Islet of Langerhans (tissue), 1 donor: ENCODE data around the gene PAK3.

Experiments
- FAIRE-seq: peaks from one replicate; lab custom pipeline; 2011; peaks lifted over from hg19 to GRCh38; lab: Jason Lieb, UNC

Gene PAK3

GRCh38 chrX:111095974-111096895 is at the start of gene PAK3:
Gene PAK3 (plus strand): TSS chrX:111096191. CDS start chrX:111123104, 26,913 bp downstream.
- peak; percentile 98 for FAIRE-seq

DNA sequence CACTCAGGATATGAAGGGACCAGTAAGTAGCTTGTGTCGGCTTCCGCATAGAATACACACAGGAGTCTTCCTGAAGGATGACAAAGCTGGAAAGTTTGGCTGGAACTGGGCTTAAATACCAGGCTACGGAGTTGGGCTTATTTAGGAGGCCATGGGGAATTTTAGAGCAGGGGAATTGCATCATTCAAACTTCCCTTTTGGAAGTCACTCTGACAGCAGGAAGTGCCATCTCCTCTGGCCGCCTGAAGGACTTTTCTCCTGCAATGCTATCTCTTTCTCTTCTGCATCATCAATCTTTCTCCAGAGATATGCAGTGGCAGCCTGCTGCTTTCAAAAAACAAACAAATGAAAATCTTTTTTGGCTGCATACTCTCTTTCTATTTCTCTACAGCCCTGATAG is 48.4 kb upstream of the PAK3 start:
- no peak for FAIRE-seq

- no peak for FAIRE-seq
Measured at GRCh38 chrX:111052478-111052877, 43.5 kb upstream of the PAK3 start.

- peak; percentile 97 for FAIRE-seq
Measured at GRCh38 chrX:111071542-111072277, 24.3 kb upstream of the PAK3 start.

- peak; percentile 97 for FAIRE-seq
Measured at GRCh38 chrX:111083081-111083480, 12.9 kb upstream of the PAK3 start.

- no peak for FAIRE-seq
Measured at GRCh38 chrX:111086591-111087006, 9.4 kb upstream of the PAK3 start.

DNA sequence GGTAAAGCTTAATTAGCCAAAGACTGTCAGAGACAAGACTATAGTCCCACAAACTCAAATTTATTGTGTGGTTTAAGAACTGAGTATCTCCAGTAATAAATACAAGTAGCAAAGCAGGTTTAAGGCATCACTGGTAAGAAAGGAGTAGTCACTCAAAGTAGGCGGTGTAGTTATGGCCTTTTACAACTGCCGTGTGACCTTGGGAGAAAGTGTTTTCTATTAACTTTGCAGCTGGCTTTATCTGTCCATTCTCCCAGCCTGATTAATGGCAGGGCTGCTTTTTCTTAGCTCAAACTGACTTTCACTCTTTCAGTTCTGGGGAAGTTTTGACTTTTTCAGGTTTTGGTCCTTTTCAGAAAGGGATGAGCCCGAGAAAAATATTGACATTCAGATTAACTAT is 7.4 kb upstream of the PAK3 start:
- FAIRE-seq, result no peak

- peak; percentile 98 for FAIRE-seq
Measured at GRCh38 chrX:111090458-111090857, 5.5 kb upstream of the PAK3 start.

GRCh38 chrX:111098874-111099273 is 2.9 kb downstream of the PAK3 start:
- FAIRE-seq, result no peak

- FAIRE-seq, result no peak
Measured at GRCh38 chrX:111100191-111100590, 4.2 kb downstream of the PAK3 start.

DNA sequence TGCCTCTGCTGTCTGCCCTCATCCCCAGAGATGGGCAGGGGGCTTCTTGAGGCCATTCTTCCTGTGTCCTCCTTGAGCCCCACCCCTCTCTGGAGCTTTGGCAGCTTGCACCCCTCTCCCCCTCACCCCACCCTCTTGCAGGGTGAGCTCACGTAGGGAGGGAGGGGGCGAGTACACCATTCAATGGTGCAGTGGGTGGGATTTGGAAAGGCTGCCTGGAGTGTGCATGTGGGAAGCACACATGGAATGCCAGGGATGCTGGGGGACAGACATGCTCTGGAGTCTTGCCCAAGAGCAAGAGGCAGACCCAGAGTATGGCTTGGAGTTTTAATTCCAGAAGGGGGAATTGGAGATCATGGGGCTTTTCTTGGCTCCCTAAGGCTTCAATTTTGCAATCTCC is 5.6 kb downstream of the PAK3 start:
- FAIRE-seq, result no peak

DNA sequence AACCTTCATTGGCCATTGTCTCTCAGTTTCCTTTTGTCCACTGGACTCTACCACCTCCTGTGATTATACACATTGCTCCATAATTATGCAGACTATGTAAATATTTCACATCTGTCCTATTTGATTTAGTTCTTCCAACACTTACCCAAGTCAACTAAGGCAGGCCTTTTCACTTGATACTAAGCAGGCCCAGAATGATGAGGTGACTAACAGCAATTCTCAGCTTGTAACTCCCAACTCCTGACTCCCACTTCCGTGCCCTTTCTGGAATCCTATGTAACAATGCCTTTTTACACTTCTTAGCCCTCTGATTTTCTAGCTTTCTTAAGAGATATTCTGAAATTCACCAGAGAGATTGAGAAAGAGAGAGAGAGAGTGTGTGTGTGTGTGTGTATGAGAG is 6.6 kb downstream of the PAK3 start:
- no peak for FAIRE-seq

GRCh38 chrX:111103246-111103645 is 7.3 kb downstream of the PAK3 start:
- no peak for FAIRE-seq

DNA sequence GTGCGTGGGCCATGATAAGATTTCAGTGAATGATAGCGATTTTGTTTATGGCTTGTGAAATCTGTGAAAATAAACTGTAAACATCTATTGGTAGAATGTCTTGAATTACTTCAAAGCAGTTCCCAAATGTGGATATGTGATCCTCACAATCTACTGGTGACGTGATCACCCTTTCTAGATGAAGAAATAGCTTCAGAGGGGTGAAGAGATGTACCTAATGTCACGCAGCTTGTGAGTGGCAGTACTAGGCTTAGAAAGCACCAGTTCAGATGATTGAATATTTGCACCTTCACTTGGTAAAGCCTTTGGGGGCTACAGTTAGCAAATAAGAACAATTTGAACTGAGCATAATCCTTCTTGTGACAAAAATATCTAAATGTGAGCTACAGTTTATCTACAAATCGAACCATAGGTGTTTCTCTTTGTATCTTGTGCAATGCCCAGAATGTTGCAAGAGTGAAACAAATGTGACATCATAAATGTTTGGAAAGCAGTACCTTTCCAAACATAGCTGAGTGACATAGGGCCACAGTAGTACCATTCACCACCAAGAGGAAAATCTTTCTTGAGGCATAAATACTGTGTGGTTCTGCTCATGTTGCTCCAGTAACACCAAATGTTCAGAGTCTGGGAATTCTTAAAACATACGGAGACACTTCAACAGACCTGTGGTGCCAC is 14.2 kb downstream of the PAK3 start:
- no peak for FAIRE-seq

GRCh38 chrX:111114806-111115205 is 18.8 kb downstream of the PAK3 start:
- FAIRE-seq, result no peak

DNA sequence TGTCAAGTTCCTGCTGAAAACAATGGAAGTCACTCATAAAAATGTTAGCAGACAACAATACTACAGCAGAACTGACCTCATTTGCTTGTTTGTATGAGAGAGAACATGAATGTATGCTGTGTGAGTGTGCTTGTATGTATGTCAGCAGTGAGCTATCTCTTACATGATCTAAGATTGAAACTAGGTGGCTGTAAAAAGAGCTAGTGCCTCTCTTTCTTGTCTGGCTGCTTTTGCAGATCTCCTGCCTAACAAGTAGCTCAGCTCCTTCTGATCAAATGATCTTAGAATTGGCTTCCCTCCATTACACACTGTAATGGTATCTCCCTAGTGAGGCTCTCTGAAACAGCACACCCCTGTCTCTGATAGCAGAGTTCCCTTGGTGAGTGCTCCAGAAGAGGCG is 20.7 kb downstream of the PAK3 start:
- FAIRE-seq, result peak; percentile 9

GRCh38 chrX:111119341-111119740 is 23.4 kb downstream of the PAK3 start:
- no peak for FAIRE-seq

DNA sequence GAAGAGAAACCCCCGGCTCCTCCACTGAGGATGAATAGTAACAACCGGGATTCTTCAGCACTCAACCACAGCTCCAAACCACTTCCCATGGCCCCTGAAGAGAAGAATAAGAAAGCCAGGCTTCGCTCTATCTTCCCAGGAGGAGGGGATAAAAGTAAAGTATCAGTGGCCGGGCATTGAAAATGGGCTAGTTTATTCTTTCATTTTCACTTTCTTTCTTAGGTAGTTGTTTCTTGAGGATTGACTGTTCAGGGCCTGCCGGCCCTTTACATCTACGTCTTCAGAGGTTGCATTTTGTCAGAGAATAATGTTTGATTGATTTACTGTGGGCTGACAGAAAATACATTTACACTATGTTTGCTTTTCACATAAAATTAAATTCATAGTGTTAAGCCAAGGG is 27.1 kb downstream of the PAK3 start:
- FAIRE-seq, result no peak

DNA sequence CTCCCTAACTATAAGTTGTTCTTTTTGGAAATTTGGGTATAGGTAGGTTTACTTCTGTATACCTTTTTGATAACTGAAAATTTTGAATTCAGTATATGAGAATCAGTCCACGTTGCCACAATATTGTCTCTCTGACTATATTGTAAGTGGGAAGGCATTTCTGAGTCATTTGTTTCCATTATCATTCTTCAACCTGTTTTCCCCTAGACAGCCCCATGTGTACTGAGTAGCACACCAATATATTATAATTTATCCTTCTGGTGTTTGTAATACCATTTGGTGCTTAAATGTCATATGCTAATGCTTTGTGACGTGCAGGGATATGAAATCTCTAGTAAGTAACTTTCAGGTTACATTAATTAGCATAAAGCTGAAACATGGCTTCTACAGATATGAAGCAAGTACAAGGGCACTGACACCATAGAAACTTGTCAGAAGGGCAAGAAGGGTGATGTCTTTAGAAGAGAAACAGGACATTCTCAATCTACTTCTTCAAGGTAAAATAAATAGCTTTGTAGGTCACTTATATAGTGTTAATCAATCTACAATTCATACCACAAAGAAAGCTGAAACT is 27.7 kb downstream of the PAK3 start:
- no peak for FAIRE-seq

- no peak for FAIRE-seq
Measured at GRCh38 chrX:111124418-111124817, 28.4 kb downstream of the PAK3 start.

DNA sequence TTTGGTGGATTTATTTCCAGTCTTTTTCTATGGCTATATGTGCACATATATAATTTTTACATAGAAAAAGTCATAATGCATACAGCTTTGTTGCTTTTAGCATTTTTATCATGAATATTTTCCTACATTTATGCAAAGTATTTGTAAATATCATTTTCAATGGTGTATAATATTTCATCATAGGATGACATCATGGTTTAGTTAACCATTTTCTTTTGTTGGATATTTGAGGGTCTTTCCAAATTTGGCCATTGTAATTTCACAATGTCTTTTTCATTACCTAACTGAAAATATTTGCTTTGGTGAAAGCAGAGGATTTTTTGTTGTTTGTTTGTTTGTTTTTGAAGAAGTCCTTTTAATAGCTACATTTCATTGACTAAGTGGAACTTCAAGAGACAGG is 31.0 kb downstream of the PAK3 start:
- peak; percentile 89 for FAIRE-seq

GRCh38 chrX:111129921-111130320 is 33.9 kb downstream of the PAK3 start:
- no peak for FAIRE-seq

GRCh38 chrX:111131572-111131971 is 35.6 kb downstream of the PAK3 start:
- FAIRE-seq, result peak; percentile 5
